GM18870 (cell line): ENCODE data around the gene RSRP1.
"Not testable (repeated sequence)": the region's sequence is repeated elsewhere in the genome, so short reads cannot be mapped to it uniquely, and the experiment has no call there.

Experiments
- ATAC-seq: cut with Tn5 transposase; IDR thresholded peaks from one replicate; pipeline ENCODE4 v1.9.1; 2021; ENCODE audit warnings: moderate library complexity; ENCODE audit not compliant: unreplicated experiment

Gene RSRP1

GRCh38 chr1:25257196-25257595 is 9.9 kb upstream of the RSRP1 start:
- ATAC-seq = no peak

DNA sequence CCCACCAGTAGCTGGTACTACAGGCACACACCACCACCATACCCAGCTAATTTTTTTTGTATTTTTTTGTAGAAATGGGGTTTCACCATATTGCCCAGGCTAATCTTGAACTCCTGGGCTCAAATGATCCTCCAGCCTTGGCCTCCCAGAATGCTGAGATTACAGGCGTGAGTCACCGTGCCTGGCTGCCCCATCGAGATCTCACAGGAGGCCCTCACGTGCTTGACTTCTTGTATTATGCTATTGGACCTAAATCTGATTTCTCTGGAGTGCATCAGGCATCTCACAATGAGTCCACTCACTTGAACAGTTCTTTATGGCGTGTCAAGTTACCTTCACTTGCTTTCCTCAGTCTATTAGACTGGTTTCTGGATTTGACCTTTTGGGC is 9.3 kb upstream of the RSRP1 start:
- no peak for ATAC-seq

DNA sequence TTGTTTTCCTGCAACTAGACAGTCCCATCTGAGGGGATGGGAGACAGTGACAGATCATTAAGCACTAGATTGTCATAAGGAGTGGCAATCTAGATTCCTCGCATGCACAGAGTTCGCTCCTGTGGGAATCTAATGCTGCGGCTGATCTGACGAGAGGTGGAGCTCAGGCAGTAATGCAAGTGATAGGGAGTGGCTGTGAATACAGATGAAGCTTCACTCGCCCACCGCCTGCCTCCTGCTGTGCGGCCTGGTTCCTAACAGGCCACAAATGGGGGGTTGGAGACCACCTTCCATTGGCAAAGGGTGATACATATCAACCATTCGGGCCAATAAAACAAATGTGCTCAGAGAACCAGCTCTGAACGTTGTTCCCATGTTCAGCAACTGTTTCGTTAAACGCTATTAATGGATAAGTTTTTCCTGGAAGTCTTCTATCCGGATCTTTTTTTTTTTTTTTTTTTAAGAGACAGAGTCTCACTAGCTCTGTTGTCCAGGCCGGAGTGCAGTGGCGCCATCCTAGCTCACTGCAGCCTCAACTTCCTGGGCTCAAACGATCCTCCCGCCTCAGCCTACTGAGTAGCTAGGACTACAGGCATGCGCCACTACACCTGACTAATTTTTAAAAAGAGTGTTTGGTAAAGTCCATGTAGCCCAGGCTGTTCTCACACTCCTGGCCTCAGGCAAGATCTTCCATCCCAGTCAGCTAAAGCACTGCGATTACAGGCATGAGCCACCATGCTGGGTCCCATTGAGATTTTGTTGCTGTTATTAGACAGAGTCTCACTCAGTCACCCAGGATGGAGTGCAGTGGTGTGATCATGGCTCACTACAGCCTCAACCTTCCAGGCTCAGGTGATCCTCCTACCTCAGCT is 8.7 kb upstream of the RSRP1 start:
- ATAC-seq = no peak

DNA sequence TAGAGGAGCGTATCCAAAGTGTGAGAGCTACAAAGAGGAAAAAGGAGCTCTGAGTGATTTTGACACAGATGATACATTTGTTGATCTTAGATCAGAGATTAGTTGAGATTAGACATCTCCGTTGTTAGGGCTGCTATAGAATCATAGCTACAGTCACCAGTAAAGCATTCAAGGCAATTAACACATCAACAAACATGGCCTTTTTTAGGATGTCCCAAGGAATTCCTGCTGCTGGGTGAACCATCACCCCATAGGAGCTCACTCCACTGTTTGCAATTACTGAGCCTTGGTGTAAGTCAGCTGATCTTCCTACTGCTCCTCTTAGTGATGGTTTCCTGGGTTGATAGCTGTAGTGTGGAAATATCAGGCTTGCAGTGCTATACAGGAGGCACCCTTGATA is 6.7 kb upstream of the RSRP1 start:
- no peak for ATAC-seq

GRCh38 chr1:25247829-25248754 is 838 bp upstream of the RSRP1 start:
- ATAC-seq = no peak

GRCh38 chr1:25246600-25247023 is 642 bp downstream of the RSRP1 start:
- ATAC-seq = peak; percentile 8

- no peak for ATAC-seq
Measured at GRCh38 chr1:25245809-25246599, 1.2 kb downstream of the RSRP1 start.

DNA sequence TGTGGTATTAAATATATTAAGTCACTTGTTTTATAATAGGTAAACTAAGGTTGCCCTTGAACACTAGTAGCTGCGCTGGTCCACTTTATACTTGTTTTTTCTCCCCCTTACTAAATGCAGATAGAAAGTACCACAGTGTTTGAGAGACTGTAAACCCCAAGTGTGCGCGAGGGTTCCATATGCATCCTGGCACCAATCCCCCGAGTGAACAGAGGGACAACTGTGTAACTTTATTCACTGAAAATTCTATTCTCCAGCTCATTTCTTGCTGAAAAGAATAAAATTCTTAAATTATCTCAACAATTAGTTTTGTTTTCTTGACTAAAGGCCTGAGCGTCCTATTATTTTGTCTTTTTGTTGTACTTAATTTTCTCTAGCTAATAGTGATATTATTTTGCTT is 1.9 kb downstream of the RSRP1 start:
- no peak for ATAC-seq

- ATAC-seq = no peak
Measured at GRCh38 chr1:25243907-25244306, 3.3 kb downstream of the RSRP1 start.

DNA sequence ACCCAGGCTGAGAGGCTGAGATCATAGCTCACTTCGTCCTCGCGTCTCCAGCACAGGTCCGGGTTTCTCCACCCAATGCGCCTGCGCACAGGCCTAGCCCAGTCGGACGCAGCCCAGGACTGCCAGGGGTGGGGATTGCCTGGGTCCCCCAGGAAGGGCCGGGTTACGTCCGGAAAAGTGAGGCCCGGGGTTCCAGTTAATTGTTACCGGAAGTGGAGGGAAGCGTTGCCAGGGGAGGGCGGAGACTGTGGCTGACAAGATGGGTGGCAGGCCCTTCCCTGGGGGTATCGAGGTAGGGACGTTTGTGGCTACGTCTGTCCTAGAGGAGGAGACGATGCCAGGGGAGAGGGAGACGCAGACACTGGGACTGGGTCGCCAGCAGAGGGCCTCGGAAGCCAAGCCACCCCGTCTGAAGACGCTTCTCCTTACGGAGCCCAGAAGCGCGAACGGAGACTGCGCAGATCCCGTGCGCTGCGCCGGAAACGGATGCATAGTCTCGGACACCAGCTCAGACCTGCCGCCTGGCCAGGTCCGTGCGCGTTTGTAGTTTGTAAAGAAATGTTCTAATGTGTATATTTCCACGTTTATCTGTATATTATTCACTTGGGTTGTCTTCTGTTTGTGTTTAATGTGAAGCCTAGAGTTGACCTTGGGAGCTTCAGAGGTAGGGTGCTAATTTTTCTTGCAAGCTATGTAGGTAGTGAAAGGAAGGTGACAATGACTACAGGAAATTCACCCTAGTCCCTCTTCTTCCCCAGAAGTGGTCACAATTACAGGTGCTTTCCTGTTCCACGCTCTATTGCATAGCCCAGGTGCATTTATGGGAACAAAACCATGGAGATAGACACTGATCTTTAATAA is 7.3 kb downstream of the RSRP1 start:
- peak; percentile 59 for ATAC-seq

GRCh38 chr1:25238046-25238445 is 9.2 kb downstream of the RSRP1 start:
- ATAC-seq = no peak

- not testable (repeated sequence) for ATAC-seq
Measured at GRCh38 chr1:25236261-25236660, 11.0 kb downstream of the RSRP1 start.

DNA sequence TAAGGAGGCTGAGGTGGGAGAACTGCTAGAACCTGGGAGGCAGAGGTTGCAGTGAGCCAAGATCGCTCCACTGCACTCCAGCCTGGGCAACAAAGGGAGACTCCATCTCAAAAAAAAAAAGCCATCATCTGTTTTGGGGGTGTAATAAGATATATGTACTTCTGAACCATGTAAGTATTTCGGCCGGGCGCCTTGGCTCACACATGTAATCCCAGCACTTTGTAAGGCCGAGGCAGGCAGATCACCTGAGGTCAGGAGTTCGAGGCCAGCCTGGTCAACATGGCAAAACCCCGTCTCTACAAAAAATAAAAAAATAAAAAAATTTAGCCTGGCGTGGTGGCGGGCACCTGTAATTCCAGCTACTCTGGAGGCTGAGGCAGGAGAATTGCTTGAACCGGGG is 11.8 kb downstream of the RSRP1 start:
- ATAC-seq = not testable (repeated sequence)

DNA sequence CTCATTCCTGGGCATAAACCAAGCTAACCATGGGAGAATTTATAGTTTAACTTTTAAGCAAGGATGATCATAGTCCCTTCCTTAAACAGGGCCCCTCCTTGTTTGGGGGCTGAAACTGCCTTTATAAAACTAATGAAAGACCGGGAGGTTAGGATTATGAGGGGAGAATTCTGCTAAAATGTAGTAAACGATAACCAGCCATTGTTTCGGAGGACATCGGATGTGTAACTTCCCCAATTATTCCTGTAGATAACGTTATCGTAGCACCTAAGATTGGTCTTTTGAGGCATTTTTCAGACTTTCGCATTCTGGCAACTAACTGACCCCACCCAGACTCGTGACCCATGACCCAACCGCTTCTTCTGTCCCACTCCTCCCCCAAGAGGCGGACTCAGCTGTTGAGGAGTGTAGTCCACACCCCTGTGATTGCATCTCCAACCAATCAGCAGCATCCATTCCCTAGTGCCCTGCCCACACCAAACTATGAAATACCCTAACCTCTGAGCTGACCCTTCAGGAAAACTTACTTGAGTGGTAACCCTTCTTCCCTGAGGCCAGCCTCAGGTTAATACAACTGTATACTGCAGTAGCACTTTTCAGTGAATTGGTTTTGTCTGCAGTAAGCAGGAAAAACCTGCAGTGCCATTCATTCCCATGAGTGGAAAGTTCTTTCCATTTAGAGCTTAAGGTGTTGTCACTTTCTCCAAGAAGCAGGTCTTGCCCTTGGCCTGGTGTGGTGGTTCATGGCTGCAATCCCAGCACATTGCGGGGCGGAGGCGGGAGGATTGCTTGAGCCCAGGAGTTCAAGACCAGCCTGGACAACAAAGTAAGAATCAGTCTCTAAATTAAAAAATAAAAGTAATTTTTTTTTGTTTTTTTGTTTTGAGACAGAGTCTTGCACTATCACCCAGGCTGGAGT is 14.1 kb downstream of the RSRP1 start:
- peak; percentile 43 for ATAC-seq

DNA sequence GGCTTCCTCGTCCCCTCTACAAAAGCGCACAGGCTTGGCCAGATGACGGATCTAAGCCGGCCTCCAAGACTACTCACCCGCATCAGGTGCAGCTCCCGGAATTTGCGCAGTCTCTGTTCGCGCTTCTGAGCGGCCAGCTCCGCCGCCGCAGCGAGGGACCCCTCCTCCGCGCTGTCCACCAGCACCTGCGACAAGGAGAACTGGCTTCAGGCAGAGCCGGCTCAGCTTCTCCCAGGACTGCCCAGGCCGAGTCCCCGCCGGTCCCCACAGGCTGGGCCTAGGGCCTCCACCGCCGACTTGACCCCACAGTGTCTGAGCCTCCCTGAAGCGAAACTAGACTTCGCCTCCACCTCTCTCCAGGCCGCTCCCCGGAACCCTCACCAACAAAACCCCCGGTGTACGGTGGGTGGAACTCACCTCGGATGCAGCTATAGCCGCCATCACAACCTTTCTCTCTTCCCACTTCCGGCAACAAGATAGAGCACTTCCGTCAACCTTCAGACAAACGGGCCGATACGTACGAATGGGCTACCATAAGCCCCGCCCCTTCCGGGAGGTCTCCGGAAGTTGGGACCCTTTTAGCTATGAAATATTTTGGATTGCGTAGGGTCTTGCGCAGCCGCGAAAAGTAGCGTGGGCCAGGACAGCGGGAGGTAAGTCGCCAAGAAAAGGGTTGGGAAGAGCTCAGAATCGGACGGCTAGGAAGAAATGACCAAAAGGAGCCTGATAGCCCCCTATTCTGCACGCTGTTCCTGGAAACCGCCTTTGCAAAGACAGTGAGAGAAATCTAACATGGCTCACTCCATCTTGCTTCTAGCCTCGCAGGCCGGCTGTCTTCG is 15.0 kb downstream of the RSRP1 start, which contains the start of gene SYF2:
SYF2 (minus strand) TSS at position 476 of the 839 bp plus-strand sequence; CDS start at position 441, 35 bp downstream.
- ATAC-seq = peak; percentile 68

DNA sequence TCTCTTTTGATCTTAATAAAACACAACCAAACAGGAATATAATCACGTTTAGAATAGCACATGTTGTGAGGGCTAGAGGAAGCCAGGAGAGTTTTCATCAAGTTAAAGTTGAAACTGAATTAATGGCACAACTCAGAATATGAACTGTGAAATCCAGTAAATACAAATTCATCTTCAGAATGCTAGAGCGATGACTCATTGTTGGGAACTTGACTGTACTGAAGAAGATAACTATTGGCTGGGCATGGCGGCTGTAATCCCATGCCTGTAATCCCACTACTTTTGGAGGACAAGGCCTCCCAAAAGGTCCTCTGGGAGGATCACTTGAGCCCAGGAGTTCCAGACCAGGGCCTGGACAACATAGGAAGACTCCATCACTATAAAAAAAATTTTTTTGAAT is 23.8 kb downstream of the RSRP1 start:
- ATAC-seq = no peak

- ATAC-seq = no peak
Measured at GRCh38 chr1:25222606-25223005, 24.6 kb downstream of the RSRP1 start.

DNA sequence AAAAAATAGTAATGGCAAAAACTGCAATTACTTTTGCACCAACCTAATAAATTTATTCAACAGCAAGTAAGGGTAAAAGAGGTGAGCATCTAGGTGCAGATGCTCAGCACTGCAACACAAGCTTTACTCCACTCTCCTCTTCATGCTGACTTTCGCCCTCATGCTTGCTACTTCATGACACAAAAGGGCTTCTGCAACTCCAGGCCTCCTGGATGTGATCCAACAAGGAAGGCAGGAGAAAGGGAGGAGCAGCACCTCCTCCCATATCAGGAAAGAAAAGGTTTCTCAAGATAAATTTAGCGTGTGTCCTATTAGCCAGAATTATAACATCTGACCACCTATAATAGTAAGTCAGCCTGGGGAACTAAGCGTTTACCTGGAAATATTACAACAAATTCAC is 26.6 kb downstream of the RSRP1 start:
- ATAC-seq = no peak
